IPS-20b (cell line): ENCODE results near the gene CHST13.

ENCODE experiments used
- H3K27ac ChIP-seq: one replicate; pipeline ENCODE4 v1.5.1; 2013; ENCODE audit warnings: low read length
- H3K27me3 ChIP-seq: 2 replicates; pipeline ENCODE4 v1.6.1; 2013; ENCODE audit warnings: mild to moderate bottlenecking, low read length, inconsistent platforms; ENCODE audit not compliant: insufficient read depth
- H3K36me3 ChIP-seq: 2 replicates; pipeline ENCODE4 v1.6.1; 2013; ENCODE audit warnings: low read depth, mild to moderate bottlenecking, inconsistent platforms, low read length, moderate library complexity; ENCODE audit not compliant: insufficient read depth
- H3K4me1 ChIP-seq: 2 replicates; pipeline ENCODE4 v1.6.1; 2013; ENCODE audit warnings: mild to moderate bottlenecking, control low read depth, inconsistent platforms, low read length, moderate library complexity; ENCODE audit not compliant: insufficient read depth
- H3K4me3 ChIP-seq: 2 replicates; pipeline ENCODE4 v1.5.1; 2013; ENCODE audit warnings: mild to moderate bottlenecking, low read length, inconsistent platforms
- H3K9ac ChIP-seq: 2 replicates; pipeline ENCODE4 v1.6.1; 2013; ENCODE audit warnings: low read depth, mild to moderate bottlenecking, inconsistent platforms, low read length, moderate library complexity
- H3K9me3 ChIP-seq: 2 replicates; pipeline ENCODE4 v1.6.1; 2013; ENCODE audit warnings: mild to moderate bottlenecking, low read depth, low read length, inconsistent platforms; ENCODE audit not compliant: insufficient read depth

The CHST13 gene

GRCh38 chr3:126524429-126524988 lies 554 bp downstream of the CHST13 start:
- H3K4me1 ChIP-seq, result no peaks in the 10 kb centered on the region
- H3K27me3 ChIP-seq, result peaks cover 34% of the 10 kb centered on the region
- no peaks in the 10 kb centered on the region for H3K36me3 ChIP-seq
- no peak overlapping the region for H3K27ac ChIP-seq
- H3K9ac ChIP-seq, result peak overlapping the region; percentile 59; the same call in 1 of the 2 replicates
- H3K9me3 ChIP-seq, result no peaks in the 10 kb centered on the region
- H3K4me3 ChIP-seq, result peak overlapping the region; percentile 77; the same call in 1 of the 2 replicates

- H3K9me3 ChIP-seq, result no peaks in the 10 kb centered on the region
- no peaks in the 10 kb centered on the region for H3K4me1 ChIP-seq
- no peaks in the 10 kb centered on the region for H3K36me3 ChIP-seq
- 0 out of 2 replicates have a peak overlapping the region, but pooled peaks have one; percentile 77 for H3K4me3 ChIP-seq
- no peak overlapping the region for H3K27ac ChIP-seq
- peaks cover 34% of the 10 kb centered on the region for H3K27me3 ChIP-seq
- no peak overlapping the region for H3K9ac ChIP-seq
These were observed 1.3 kb downstream of the CHST13 start for GRCh38 chr3:126525091-126525852.

- peaks cover 34% of the 10 kb centered on the region for H3K27me3 ChIP-seq
- H3K4me3 ChIP-seq, result no peak overlapping the region
- H3K9me3 ChIP-seq, result no peaks in the 10 kb centered on the region
- no peaks in the 10 kb centered on the region for H3K4me1 ChIP-seq
- H3K36me3 ChIP-seq, result no peaks in the 10 kb centered on the region
- H3K27ac ChIP-seq, result no peak overlapping the region
- H3K9ac ChIP-seq, result no peak overlapping the region
These were observed 2.1 kb downstream of the CHST13 start for GRCh38 chr3:126525853-126526667.

GRCh38 chr3:126526668-126527005 lies 2.7 kb downstream of the CHST13 start:
- peaks cover 34% of the 10 kb centered on the region for H3K27me3 ChIP-seq

GRCh38 chr3:126527006-126527405 lies 3.1 kb downstream of the CHST13 start:
- no peaks in the 10 kb centered on the region for H3K4me1 ChIP-seq
- no peaks in the 10 kb centered on the region for H3K9me3 ChIP-seq

More at GRCh38 chr3:126526668-126527005, 2.7 kb downstream of the CHST13 start:
- H3K4me3 ChIP-seq, result no peak overlapping the region
- H3K36me3 ChIP-seq, result no peaks in the 10 kb centered on the region
- no peak overlapping the region for H3K27ac ChIP-seq
- H3K9me3 ChIP-seq, result no peaks in the 10 kb centered on the region
- no peaks in the 10 kb centered on the region for H3K4me1 ChIP-seq
- H3K9ac ChIP-seq, result no peak overlapping the region

GRCh38 chr3:126527455-126528211 lies 3.7 kb downstream of the CHST13 start:
- no peak overlapping the region for H3K9ac ChIP-seq

More at GRCh38 chr3:126527006-126527405, 3.1 kb downstream of the CHST13 start:
- Histone ChIP-seq H3K27me3 (peaks cover 34% of the 10 kb centered on the region), H3K27ac (no peak overlapping the region), H3K9ac (no peak overlapping the region), H3K36me3 (no peaks in the 10 kb centered on the region), H3K4me3 (no peak overlapping the region)

GRCh38 chr3:126528419-126528799 lies 4.5 kb downstream of the CHST13 start:
- peaks cover 28% of the 10 kb centered on the region for H3K27me3 ChIP-seq
- no peaks in the 10 kb centered on the region for H3K9me3 ChIP-seq
- no peaks in the 10 kb centered on the region for H3K4me1 ChIP-seq
- H3K4me3 ChIP-seq, result no peak overlapping the region
- H3K9ac ChIP-seq, result no peak overlapping the region
- H3K36me3 ChIP-seq, result no peaks in the 10 kb centered on the region
- H3K27ac ChIP-seq, result no peak overlapping the region

More at GRCh38 chr3:126527455-126528211, 3.7 kb downstream of the CHST13 start:
- Histone ChIP-seq H3K27ac (no peak overlapping the region), H3K4me3 (no peak overlapping the region), H3K36me3 (no peaks in the 10 kb centered on the region), H3K4me1 (no peaks in the 10 kb centered on the region), H3K27me3 (peaks cover 31% of the 10 kb centered on the region), H3K9me3 (no peaks in the 10 kb centered on the region)

- Histone ChIP-seq H3K36me3 (no peaks in the 10 kb centered on the region), H3K4me3 (no peak overlapping the region), H3K4me1 (no peaks in the 10 kb centered on the region), H3K9ac (no peak overlapping the region), H3K27ac (no peak overlapping the region), H3K27me3 (peaks cover 28% of the 10 kb centered on the region), H3K9me3 (no peaks in the 10 kb centered on the region)
These were observed 5.0 kb downstream of the CHST13 start for GRCh38 chr3:126528800-126529541.

GRCh38 chr3:126529585-126530170 lies 5.7 kb downstream of the CHST13 start:
- H3K36me3 ChIP-seq, result no peaks in the 10 kb centered on the region
- H3K27ac ChIP-seq, result no peak overlapping the region
- H3K9ac ChIP-seq, result no peak overlapping the region
- no peaks in the 10 kb centered on the region for H3K9me3 ChIP-seq
- H3K27me3 ChIP-seq, result peaks cover 26% of the 10 kb centered on the region
- no peaks in the 10 kb centered on the region for H3K4me1 ChIP-seq
- H3K4me3 ChIP-seq, result no peak overlapping the region

GRCh38 chr3:126530171-126531050 lies 6.5 kb downstream of the CHST13 start:
- Histone ChIP-seq H3K36me3 (no peaks in the 10 kb centered on the region), H3K27me3 (peaks cover 18% of the 10 kb centered on the region; the same call in 1 of the 2 replicates), H3K4me3 (no peak overlapping the region), H3K27ac (no peak overlapping the region), H3K4me1 (no peaks in the 10 kb centered on the region), H3K9ac (no peak overlapping the region), H3K9me3 (no peaks in the 10 kb centered on the region)
